HG03175 (cell line): ENCODE results near the gene TMEM252.

Source experiments
- ATAC-seq: cut with Tn5 transposase; IDR thresholded peaks from one replicate; pipeline ENCODE4 v1.9.1; 2021; ENCODE audit warnings: mild to moderate bottlenecking, moderate library complexity; ENCODE audit not compliant: unreplicated experiment

TMEM252 gene

DNA sequence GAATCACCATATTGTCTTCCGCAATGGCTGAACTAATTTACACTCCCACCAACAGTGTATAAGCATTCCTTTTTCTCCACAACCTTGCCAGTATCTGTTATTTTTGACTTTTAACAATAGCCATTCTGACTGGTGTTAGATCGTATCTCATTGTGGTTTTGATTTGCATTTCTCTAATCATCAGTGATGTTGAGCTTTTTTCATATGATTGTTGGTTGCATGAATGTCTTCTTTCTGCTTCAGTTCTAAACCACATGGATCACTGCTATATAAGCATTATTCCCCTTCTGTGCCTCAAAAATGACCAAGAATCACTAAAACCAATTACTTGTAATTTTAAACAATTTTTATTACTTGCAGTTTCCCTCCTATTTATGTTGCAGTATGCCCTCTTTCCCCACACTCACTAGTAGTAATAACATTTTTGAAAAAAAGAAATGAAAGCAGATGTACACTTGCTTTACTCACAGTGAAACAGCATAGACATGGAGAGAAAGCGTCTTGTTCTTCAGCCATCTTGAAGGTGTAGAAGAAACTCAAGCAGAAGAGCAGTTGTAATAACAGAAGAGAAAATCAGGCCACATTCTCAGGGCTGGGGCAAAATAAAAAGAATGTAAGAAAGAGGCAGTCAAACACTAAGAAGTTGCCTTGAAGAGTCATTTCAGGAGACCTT is 4.5 kb upstream of the TMEM252 start:
- ATAC-seq = no peak

DNA sequence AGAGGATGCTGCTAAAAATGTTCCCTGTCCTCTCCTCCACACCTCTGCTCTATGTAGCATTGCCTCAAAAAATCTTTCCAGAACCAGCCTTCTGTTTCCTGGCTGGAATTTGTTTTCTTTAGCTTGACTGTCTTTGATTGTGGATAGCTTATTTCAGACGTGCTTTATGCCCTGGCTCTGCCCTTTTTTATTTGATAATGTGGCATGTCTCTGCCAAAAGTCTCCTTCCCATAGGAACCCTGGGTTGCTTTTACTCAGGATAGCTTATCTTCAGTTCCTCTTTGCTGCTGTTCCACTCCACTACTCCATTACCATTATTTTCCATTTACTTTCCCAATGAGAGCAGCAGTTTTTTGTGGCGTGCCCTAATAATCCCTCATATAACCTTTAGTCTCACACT is 885 bp upstream of the TMEM252 start:
- ATAC-seq = no peak

GRCh38 chr9:68538200-68538599 is 2.5 kb downstream of the TMEM252 start:
- ATAC-seq = no peak

DNA sequence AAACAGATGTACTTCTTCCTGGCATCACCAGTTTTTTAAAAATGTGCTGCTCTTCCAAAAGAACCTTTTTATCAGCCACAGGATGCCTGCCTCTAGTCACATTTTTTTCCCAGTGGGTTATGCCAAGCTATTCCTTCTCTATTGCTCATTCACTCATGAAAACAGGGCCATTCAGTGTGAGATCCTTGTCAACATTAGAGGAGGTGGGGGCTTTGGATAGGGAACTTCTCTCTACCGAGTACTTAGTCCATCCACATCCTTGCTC is 3.1 kb downstream of the TMEM252 start:
- ATAC-seq = no peak

GRCh38 chr9:68536876-68537615 is 3.6 kb downstream of the TMEM252 start:
- no peak for ATAC-seq

DNA sequence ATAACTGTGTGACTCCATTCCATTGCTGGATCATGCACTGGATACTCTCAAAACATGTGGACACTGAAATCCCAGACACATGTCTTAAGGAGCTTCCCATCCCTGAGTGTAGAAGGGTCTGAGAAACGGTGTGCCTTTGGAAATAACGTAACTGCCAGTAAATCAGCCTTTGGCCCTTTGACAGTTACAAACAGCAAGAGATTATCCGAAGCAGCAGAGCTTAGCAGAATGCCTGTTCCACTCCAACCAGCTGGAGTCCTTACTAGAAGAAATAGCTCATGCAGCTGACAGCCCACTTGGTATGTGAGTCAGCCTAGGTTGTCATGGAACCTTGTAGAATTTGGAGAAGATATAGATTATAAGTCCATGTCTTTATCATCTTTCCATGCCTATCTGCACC is 7.0 kb downstream of the TMEM252 start:
- ATAC-seq = no peak

- no peak for ATAC-seq
Measured at GRCh38 chr9:68532131-68532530, 8.6 kb downstream of the TMEM252 start.

DNA sequence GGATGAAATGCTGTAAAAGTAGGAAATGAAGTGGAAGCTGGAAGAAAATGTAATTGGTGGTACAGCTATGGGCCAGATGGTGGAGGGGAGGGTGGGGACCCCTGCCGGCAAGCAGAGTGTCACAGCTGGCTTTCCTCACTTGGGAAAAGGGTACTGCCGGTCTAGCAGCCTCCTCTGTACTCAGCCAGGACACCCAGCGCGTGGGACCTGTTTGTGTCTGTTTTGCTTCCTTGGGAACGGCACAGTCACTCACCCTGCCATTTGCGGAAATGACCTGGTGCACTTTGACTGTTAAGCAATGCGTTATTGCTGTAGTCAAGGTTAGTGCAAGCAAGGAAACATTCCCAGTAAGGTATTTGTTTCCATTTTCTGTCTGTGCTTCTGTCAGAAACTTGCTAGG is 10.1 kb downstream of the TMEM252 start:
- no peak for ATAC-seq

DNA sequence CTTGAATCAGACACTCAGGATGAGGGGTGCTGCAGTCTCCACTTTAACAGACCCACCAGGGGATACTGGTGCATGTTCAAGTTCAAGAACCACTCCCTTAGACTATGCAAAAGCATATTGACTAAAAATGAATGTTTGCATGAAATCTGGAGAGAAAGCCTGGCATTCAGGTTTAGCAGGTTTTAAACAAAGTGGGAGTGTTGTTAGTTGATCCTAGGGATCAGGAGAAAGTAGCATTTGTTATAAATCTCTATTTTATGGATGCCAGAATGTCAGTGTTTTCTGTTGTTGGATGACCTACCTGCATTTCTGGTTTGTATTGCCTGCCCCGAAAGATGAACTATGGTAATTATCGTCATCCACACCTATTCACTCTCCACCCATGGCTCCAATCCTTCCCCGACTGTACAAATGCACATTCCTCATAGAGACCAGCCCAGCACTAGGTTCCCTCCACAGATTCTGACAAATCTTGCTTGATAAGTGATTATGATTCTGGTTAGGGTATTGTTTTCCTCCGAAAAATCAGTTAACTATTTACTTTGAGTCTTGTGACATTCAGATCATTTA is 17.2 kb downstream of the TMEM252 start:
- ATAC-seq = no peak

DNA sequence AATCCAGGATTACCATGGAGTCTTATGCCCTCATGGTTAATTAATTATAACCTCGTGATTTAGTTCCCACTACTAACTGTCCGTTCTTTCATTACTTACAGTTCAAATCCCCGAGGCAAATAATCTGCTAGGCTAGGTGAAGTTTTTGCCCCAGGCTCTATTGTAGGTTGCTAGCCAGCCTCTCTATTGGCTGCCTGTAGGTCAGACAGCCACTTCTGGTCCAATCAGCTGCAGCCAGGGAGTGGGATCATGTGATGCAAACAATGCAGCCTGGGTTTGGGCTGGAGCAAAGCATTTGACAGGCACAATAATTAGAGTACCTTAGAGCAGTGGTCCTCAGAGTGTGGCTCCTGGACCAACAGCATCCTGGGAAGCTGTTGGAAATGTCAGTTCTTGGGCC is 17.7 kb downstream of the TMEM252 start:
- no peak for ATAC-seq

GRCh38 chr9:68522131-68522530 is 18.6 kb downstream of the TMEM252 start:
- no peak for ATAC-seq

DNA sequence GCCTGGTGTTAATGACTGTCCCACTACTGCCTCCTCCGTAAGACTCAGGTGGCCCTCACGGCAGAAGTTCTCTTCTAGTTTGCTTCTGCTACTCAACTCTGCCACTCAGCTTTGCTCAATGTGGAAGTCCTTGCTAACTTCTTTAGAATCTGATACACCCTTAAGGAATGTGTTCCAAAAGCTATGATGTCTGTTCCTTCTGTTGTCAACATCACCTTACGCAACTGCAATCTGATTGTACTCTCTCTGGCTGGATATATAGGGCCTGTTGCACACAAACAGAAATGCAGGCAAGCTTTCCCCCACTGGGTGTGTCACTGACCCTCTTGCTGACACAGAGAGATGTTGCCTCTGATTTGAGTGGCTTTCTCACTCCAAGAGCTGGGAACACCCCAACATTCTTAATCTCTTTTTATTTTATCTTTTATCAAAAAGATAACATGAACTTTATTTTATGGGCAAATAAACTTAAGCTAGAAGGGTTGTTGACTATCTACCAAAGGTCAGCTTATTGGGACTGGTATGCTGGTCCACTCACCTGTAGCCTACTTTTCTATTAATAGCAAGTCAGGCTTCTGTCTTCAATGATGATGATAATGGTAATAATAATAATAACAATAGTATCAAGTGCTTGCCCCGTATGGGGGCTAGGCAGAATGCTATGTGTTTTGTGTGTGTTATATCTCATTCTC is 25.2 kb downstream of the TMEM252 start:
- no peak for ATAC-seq

DNA sequence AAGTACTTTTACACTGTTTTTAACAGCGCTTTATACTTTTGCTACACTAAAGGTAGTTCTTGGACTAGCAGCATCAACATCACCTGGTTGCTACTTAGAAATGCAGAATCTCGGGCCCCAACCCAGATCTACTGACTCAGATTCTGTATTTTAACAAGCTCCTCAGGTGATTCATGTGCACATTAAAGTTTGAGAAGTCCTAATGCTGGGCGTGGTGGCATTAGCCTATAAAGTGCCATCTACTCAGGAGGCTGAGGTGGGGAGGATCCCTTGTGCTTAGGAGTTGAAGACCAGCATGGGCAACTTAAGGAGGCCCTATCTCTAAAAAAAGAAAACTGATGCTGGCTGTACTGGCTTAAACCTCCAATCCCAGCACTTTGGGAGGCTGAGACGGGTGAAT is 26.7 kb downstream of the TMEM252 start:
- no peak for ATAC-seq

DNA sequence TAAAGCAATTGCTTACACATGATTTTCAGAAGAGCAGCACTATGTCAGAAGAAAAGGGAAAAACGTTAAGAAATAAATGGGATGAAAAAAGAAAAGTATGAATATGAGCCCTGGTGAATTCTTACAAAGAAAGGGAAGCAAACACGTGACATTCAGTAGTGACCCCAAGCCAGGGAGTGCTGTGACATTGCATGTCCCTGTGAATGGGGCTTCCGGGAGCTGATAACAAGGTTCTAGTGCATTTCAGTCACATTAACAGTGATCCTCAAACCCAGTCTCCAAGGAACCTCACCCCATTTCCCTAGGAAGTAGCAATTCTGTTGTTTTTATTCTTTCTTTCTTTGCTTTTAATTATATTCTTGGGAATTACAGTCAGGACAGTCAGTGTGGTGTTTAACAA is 27.3 kb downstream of the TMEM252 start:
- no peak for ATAC-seq

- no peak for ATAC-seq
Measured at GRCh38 chr9:68509689-68510088, 31.0 kb downstream of the TMEM252 start.

- no peak for ATAC-seq
Measured at GRCh38 chr9:68508547-68508946, 32.1 kb downstream of the TMEM252 start.

DNA sequence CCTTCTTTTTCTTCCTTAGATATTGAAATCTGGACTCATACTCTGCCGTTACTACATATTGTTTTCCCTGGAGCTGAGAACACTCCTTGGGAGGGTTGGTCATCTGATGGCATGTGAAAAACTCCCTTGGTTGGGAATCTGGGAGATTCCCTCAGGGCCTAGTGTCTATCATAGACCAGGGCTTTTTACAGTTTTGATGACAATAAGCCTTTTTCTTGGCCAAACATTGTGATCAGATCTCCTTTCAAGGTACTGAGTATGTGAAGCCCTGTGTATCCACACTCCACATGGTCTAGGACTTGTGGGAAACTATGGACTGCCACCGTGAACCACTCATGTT is 32.9 kb downstream of the TMEM252 start:
- no peak for ATAC-seq

GRCh38 chr9:68507130-68507805 is 33.4 kb downstream of the TMEM252 start:
- no peak for ATAC-seq

GRCh38 chr9:68506551-68506950 is 34.1 kb downstream of the TMEM252 start:
- ATAC-seq = no peak

- peak; percentile 63 for ATAC-seq
Measured at GRCh38 chr9:68505681-68506409, 34.8 kb downstream of the TMEM252 start.

- ATAC-seq = no peak
Measured at GRCh38 chr9:68502279-68502678, 38.4 kb downstream of the TMEM252 start.
